Measurements from ENCODE around the gene PITHD1.

DNA sequence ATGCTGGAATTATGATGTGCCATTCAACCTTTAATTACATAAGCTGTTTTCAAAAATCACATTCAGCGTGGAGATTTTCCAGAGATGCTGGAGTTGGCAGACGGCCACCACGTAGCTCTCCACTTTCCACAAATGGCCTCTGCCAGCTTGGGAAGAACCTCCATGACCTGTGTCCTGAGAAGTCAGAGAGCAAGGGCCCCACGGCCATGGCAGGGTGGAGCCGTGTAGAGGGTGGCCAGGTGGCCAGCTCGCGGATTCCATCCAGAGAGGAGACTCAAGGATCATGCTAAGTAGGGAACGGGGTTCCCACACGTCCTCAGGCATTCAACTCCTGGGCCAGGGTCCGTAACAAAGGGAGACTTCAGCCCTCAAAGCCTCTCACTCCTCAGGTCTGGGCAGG, 23.7 kb downstream of the PITHD1 start:
- TF ChIP-seq CTCF (IDR thresholded peaks at IDR 0.05) (no peak), POLR2A (IDR thresholded peaks at IDR 0.05) (no peak), POLR2AphosphoS5 (IDR thresholded peaks at IDR 0.05) (no peak)

Measured in breast epithelium (tissue), 3 donors.